Daoy (cell line): ENCODE data around the gene GSN. TPM values are rescaled to one million over a fixed set of nuclear protein-coding genes. Genes with fewer than 3 reads are reported as not detected.

Experiments
- DNase-seq: peaks from one replicate; pipeline ENCODE4 v3.0.0-alpha.2; 2015; ENCODE audit warnings: low read depth
- total RNA-seq: library from RNA; depleted of rRNA; stranded (reverse); fragments of >200 nt; shearing (Covaris generic); gene quantifications from 2 replicates; pipeline ENCODE4 v1.2.3, GENCODE V29; 2014; rRNA removed

Gene GSN
- 94.4 and 95.2 TPM in 2 replicates for total RNA-seq

DNA sequence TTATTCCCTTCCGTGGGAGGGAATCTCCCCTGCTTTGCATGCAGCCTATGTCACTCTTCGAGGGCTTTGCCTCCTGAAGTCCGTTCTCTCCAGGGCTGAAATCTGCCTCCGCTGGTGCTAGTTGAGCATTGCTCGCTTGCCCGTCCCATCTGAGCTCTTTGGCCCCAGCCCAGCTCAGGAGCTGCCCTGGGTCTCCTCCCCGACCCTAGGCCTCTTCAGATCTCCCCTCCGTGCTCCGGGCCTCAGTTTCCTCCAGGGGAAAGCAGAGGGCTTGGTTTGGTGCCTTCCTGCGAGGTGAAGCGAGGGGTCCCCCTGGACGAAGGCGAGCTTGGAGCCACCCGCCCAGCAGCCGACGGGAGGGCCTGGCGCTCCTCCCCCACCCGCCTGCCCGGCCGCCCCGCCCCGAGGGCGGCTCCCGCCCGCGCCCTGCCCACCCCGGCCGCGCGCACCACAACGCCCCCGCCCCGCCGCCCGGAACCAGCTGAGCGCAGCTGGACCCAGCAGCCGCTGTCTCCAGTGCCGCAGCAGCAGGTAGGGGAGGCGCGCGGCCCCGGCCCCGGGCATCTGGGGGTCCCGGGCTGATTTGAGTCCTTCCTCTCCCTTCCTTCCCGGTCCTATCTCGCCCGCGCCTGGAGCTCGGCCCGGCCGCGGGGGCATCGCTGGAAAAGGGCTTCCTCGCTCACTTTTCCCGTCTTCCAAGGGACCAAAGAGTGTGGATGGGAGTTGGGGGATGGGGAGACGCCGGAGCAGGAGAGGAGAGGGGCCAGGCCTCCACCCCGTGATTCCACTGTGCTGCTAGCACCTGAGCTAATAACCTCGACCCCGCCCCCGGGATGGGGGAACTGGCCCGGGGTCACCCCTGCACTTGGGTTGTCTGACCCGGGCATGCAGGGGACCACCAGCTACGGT is at the start of gene GSN:
GSN (plus strand) TSS at position 474 of the 909 bp plus-strand sequence. CDS start 33,810 bp downstream, outside the sequence.
- DNase-seq, result peak; percentile 82

DNA sequence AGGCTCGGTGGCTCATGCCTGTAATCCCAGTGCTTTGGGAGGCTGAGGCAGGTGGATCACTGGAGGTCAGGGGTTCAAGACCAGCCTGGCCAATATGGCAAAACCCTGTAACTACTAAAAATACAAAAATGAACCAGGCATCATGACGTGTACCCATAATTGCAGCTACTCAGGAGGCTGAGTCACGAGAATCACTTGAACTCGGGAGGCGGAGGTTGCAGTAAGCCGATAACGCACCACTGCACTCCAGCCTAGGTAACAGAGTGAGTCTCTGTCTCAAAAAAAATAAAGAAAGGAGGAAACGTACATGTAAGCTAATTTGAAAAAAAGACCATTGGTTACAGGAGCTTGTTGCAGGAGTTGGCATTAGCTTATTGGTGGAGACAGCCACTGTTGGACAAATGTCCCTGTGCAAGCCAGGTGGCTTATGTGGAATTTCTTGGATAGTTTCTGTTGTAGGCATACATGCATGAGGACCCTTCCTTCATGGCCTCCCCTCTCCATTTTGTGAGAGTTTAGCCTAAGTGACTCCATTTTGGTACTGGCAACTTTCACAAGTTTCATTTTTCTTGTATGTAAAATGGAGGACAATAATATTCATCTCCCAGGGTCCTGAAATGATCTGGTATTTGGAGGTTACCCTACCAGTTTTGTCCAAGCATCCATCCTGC is 49.5 kb upstream of the GSN start:
- peak; percentile 86 for DNase-seq

DNA sequence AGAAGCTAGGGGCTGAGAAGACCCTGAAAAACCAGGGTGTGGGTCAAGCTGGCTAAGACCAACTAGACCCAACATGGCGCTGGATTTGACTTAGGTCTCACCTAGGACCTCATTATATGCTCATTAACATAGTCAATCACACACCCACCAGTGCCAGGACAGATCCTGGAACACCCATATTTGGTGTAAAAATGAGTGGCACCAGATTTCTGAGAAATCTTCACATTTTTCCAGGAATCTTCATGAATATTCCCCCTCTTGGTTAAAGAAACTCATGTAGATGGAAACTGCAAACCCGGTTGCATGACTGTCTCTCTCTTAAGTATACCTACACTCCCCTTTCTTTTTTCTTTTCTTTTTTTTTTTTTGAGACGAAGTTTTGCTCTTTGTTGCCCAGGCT is 48.4 kb upstream of the GSN start:
- DNase-seq, result no peak

DNA sequence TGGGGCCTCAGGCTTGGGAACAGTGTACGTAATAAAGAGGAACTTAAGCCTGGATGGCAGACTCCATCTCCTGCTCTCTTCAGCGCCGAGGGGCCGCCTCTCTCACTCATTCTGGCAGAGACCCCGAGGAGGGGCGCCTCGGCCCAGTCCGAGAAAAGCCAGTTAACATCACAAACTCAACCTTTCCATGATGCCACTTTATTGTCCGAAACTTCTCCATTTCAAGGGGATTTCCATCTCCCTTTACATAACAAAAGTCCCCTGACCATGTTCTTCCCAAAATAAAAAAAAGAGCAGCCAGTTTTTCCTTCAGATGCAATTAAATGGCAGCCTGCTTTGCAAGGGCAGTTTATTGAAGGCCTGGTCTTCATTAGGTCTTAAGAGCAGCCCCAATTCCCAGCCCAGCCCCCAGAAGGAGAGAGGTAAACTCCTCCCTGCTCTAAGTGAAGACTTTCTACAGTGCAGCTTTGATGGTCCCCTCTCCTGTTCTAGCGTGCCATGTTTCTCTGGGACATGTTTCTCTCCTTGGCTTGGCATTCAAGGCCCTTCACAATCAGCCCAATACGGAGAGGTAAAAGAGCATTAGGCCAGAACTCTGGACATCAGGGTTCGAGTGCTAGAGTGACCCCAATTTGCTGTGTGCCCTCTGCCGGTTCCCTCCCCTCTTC is 46.8 kb upstream of the GSN start:
- DNase-seq, result no peak

DNA sequence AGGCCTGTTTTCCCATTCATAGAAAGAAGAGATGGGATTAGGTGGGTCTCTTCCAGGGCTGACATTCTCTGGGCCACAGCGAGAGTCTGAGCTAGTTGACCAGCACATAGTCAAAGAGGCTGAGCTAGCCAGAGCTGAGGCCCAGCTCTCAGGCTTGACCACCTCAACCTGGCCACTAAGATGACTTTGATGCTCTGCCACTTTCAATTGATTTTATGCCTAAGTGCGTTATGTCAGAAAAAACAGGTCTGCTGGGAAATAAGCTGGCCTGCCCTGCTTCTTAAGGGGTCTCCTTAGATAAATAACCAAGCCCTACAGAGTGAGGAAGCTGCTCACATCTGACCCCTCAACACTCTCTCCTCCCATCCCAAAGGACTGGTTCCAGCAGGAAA is 46.3 kb upstream of the GSN start:
- DNase-seq, result no peak

DNA sequence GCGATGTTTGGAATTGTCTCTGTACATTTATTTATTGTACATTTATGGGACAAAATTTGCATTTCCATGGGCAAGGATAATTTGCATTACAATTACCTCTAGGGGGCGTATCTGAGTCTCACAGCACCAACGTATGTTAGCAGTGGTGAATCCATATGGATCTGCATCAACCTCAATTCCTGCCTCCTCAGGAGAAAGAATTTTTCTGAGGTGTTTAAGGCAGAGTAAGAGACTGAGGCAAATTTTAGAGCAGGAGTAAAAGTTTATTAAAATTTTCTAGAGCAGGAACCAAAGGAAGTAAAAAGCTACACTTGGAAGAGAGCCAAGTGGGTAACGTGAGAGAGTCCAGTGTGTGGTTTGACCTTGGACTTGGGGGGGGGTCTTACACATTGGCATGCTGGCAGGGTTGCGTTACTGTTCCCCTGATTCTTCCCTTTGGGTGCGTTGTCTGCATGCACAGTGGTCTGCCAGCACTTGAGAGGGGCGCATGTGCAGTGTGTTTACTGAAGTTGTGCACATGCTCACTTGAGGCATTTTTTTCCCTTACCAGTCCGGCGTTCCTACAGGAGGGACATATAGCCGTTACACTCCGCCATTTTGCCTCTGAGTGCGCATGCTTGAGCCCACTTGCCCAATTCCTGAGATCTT is 45.3 kb upstream of the GSN start:
- DNase-seq, result peak; percentile 77

DNA sequence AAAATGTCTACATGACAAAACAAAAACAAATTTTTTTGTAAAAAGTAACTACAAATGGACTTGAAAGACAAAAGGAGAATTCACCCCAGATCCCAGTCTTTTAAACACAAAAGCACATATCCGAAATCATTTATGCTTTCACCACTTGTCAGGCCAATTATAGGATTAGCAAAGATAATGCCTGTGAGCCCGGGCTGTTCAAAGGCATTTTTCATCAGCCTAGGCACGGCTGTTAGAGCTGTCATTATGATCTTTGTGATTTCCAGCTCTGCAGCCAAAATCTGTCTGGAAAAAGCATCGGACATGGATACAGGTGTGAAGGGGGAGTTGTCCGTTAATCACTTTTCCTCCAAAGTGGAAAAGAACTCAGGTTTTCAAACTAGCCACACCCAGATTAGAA is 42.7 kb upstream of the GSN start:
- no peak for DNase-seq

DNA sequence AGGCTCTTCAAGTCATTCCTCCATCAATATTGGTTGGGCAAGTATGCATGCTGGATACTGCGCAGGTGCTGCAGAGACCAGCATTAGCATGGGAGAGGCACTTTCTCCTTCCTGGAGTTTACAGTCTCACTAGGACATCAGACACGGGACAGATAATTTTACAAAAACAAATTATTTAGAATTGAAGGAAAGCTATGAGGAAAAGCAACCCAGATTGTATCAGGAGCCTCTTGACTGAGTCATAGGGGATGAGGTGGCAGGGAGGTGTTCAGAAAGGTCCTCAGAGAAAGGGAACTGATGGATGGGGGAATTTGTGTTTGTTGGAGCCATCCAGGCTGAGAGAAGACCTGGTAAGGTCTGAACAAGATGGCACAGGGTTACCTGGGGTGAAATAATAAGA is 41.8 kb upstream of the GSN start:
- peak; percentile 43 for DNase-seq

DNA sequence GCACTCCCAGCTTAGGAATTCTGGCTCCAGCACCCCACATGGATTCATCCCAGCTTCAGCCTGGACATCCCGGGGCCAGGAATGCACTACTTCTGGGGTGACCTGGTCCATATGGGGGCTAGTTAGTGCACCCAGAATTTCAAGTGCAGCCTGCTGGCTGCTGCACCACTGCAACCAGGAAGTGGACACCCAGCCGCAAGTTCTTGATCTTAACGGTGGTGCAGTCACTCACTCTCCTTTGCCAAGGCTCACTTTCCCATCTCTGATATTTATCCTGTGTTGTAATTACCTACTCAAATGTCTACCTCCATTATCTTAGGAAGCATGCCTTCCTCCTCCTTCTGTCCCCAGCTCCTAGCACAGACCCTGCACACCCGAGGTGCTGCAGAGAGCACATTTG is 40.1 kb upstream of the GSN start:
- DNase-seq, result no peak

DNA sequence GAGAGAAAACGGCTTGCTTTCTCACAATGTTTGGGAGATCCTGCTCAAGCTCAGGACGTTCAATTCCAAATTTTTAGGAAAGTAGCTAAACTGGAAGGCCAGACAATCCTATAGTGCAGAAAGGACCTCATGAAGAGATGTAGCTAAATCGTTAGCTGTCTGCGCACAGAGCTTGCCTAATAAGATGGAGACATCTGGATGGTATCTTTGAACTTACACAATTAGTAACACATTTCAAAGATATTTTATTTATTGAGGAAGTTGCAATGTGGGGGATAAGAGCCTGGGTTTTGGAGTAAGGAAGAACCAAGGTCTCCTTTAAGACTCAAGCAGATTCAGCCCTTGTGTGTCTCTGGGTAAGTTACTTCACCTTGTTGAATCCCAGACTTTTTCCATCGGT is 37.7 kb upstream of the GSN start:
- no peak for DNase-seq

DNA sequence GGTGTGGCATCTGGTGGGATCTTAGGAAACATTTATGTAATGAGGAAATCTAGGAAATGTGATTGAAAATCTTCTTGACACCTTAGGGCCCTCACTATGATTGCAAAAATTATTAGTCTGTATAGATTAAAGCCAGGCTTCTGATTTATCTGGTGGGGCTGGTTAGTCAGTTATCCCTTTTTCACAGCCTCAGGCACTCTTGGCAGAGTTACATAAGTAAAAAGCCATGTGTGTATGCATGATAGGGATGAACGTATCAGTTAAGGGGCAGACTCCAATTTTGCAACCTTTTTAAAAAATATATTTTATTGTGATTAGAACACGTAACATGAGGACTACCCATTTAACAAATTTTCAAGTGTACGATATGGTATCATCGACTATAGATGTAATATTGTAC is 35.7 kb upstream of the GSN start:
- no peak for DNase-seq

DNA sequence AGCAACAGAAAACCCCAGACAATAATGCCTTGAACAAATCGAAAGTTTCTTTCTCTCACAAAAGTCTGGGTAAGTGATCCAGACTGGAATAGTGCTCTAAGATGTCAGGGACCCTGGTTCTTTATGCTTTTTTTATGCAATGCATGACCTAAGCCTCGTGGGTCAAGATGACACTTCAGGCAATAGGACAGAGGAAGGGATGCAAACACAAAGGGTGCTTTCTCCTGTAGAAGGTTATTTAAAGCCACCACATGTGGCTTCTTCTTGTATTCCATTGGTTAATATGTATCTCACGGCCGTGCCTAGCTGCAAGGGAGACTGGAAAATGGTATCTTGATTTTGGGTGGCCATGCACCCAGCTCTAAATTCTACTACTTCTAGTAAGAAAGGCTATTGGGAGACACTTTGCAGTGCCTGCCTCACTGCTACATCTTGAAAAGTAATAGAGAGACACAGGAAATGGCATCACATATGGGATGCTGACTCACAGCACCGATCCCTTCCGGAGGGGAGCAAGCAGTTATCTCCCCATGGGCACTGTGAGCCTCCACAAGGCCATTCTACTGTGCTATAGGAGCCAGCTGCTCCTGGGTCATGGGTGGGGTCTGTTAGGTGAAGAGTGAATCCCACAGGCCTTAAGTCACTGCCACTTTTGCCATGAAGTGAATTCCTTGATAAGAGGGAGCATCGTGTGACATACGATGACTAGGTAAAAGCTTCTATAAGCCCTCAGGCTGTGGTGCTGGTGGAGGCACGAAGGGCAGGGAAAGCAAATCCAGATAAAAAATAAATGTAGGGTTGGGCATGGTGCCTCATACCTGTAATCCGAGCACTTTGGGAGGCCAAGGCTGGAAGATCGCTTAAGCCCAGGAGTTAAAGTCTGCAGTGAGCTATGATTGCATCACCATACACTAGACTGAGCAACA is 33.8 kb upstream of the GSN start:
- peak; percentile 84 for DNase-seq

DNA sequence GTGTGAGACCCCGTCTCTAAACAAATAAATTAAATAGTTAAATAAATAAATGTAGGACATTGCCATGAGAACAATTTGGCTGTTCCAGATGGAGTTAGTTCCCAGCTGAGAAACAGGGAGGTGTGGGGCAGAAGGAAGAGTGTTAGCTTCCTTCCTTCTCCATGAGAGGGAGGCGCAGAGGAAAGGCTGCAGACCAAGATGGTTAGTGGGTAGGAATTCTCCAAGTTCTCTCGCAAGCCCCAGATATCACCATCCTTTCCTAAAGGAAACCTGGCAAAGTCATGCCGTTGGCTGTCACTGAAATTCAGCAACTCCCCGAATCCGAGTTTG is 33.2 kb upstream of the GSN start:
- no peak for DNase-seq

DNA sequence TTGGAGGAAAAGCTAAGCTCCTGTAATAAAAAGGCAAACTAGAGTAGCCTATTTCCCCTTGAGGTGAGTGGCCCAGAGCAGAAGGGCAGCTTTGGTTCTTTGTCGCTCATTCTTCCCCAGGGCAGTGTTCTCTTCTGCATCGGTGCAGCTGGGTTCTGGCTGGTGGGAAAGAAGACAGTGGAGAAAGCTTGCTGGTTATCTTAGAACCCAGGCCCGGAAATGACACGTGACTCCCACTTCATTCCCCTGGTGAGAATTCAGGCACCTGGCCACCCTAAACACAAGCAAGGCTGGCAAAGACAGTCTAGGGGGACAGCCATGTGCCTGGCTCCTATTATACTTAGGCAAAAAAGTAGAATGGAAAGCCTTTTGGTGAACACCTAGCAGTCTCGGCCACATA is 32.5 kb upstream of the GSN start:
- no peak for DNase-seq

DNA sequence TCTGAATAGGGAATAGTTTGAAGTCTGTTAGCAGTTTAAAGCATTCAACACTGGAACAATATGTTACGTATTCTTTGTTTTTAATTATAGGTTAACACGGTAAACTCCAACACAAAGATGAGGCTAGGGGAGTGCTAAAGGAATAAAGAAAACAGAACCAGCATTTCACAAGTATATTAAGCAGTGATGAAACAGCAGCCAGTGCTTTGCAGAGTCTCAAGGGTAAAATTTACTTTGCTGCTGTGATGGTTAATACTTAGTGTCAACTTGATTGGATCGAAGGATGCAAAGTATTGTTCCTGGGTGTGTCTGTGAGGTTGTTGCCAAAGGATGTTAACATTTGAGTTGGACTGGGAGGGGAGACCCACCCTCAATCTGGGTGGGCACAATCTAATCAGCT is 30.0 kb upstream of the GSN start:
- no peak for DNase-seq

DNA sequence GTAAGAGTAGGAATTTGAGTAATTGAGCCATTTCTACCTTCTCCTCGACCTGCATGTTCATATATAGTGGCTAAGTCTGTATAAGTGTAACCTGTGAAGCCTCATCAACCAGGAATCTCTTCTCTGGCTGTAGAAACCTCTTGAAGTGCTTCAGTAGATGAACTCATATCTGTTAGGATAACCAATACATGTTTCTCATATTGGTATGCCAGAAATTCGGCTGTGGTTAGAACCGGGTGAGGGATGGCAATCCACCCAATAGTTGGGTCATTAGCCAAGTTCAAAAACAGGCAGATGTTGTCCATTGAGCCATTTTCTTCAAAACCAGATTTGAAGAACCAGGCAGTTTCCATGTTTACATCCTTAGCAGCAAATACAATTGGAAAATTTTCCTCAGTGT is 28.9 kb upstream of the GSN start:
- no peak for DNase-seq

DNA sequence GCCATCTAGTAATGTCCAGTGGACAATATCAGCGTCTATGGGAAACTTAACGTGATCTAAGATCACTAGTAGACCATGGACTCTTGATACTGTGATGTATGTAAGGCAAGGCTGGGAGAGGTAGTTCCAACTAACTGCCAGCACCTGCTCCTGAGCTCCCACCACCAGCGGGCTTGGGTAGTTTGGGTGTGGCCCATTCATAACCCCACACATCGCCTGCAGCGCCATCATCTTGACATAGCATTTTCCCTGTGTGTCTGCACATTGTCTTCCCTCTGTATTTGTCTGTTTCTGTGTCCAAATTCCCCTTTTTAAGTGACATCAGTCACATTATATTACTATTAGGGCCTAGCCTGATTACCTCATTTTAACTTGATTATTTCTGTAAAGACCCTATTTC is 28.1 kb upstream of the GSN start:
- DNase-seq, result no peak

DNA sequence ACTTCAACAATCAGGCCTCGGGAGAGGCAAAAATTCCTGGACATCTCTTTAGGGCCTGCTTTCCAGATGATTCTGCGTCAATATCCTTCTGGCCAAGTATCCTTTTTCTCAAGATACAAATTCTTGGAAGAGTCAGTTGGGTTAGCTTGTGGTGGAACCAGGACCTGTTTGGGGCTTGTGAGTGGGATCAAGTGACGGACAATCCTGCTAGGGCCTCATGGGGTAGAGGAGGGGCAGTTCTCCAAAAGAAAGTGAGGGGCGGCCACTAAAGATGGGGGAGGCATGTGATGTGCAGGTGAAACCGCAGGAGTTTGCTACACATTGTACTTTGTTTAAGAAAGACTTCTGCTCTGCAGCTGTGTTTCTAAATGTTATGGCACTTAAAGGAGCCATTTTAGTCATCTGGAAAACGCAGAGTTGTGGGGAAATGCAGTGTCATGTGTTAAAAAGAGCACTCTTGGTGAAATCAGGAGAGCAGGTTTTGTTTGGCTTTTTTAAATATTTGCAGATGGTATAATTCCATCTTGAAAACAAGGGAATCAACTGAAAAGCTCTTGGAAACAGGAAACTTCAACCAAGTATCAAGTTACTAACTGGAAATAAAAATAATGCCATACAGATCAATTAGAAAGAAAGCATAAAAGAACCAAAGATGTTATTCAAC is 27.4 kb upstream of the GSN start:
- no peak for DNase-seq

DNA sequence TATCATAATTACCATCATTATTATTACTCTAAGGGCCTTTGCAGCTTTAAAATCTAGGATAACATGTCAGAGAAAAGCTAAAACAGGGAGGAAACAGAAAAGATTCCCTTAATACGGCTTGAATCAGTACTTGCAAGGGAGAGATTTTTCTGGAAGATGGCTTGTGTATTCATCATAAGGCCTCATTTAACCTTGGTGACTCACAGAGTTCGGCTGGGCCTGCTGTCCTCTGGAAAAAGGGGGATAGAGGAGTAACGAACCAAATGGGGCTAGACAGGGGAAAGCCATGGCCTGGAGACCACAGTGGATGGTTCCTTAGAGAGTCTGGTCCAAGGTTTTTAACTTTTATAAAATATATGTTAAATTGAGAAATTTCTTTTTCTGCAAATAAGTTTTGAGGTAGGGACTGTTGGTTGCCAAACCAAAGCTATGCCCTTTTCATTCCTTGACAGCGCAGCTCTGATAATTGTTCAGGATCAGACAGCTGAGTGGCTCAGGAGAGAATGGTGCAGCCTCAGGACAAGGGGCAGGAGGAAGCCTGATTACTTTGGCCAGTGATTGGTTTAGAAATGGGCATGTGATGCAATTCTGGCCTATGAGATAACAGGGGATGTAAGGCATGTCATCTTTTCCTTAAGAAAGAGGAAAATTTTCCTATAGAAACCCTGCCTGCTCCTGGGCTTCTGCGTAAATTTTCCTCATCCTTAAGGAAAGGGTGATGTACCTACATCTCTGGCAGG is 25.6 kb upstream of the GSN start:
- no peak for DNase-seq

DNA sequence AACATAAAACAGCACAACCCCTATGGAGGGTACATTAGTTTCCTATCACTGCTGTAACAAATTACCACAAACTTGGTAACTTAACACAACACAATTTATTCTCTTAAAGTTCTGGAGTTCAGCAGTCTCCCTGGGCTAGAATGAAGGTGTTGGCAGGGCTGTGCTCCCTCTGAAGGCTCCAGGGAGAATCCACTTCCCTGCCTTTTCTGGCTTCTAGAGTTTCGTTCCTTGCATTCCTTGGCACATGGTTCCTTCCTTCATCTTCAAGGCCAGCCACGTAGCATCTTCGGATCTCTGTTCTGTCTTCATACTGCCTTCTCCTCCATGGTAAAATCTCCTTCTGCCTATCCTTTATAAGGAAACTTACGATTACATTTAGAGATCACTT is 25.0 kb upstream of the GSN start:
- DNase-seq, result no peak
